ENCODE results near the gene POU2AF2.
"Not testable (repeated sequence)": the region's sequence is repeated elsewhere in the genome, so short reads cannot be mapped to it uniquely, and the experiment has no call there.

POU2AF2 gene

GRCh38 chr11:111209543-111210355 is 35.8 kb upstream of the POU2AF2 start:
- no peak for DNase-seq (ENCODE audit: low read depth)
- no peak for TF ChIP-seq CTCF (IDR thresholded peaks at IDR 0.05; ENCODE audit: insufficient read depth, low read depth, low read length, missing control alignments)
- H3K4me3 ChIP-seq (ENCODE audit: low read length) = no peak overlapping the region

- DNase-seq (ENCODE audit: low read depth) = peak; percentile 24
- H3K4me3 ChIP-seq (ENCODE audit: low read length) = no peak overlapping the region
- TF ChIP-seq CTCF (IDR thresholded peaks at IDR 0.05; ENCODE audit: insufficient read depth, low read depth, low read length, missing control alignments) = no peak
Observed at GRCh38 chr11:111213256-111213655, 32.3 kb upstream of the POU2AF2 start.

GRCh38 chr11:111220721-111221120 is 24.8 kb upstream of the POU2AF2 start:
- no peak overlapping the region for H3K4me3 ChIP-seq (ENCODE audit: low read length)
- DNase-seq (ENCODE audit: low read depth) = no peak
- TF ChIP-seq CTCF (IDR thresholded peaks at IDR 0.05; ENCODE audit: insufficient read depth, low read depth, low read length, missing control alignments) = no peak

GRCh38 chr11:111221208-111221607 is 24.3 kb upstream of the POU2AF2 start:
- no peak for DNase-seq (ENCODE audit: low read depth)
- no peak overlapping the region for H3K4me3 ChIP-seq (ENCODE audit: low read length)
- no peak for TF ChIP-seq CTCF (IDR thresholded peaks at IDR 0.05; ENCODE audit: insufficient read depth, low read depth, low read length, missing control alignments)

- DNase-seq (ENCODE audit: low read depth); H3K4me3 ChIP-seq (ENCODE audit: low read length): not testable (repeated sequence)
Observed at GRCh38 chr11:111221936-111222335, 23.6 kb upstream of the POU2AF2 start.

GRCh38 chr11:111222821-111223455 is 22.6 kb upstream of the POU2AF2 start:
- not testable (repeated sequence) for H3K4me3 ChIP-seq (ENCODE audit: low read length); DNase-seq (ENCODE audit: low read depth)

GRCh38 chr11:111225881-111226280 is 19.6 kb upstream of the POU2AF2 start:
- H3K4me3 ChIP-seq (ENCODE audit: low read length) = no peak overlapping the region
- DNase-seq (ENCODE audit: low read depth) = no peak
- no peak for TF ChIP-seq CTCF (IDR thresholded peaks at IDR 0.05; ENCODE audit: insufficient read depth, low read depth, low read length, missing control alignments)

GRCh38 chr11:111229604-111230003 is 15.9 kb upstream of the POU2AF2 start:
- no peak for DNase-seq (ENCODE audit: low read depth)
- no peak for TF ChIP-seq CTCF (IDR thresholded peaks at IDR 0.05; ENCODE audit: insufficient read depth, low read depth, low read length, missing control alignments)
- no peak overlapping the region for H3K4me3 ChIP-seq (ENCODE audit: low read length)

All from epithelial cell of esophagus (primary cell).